ENCODE measurements around the gene MICOS13.
"Not testable (repeated sequence)": the region's sequence is repeated elsewhere in the genome, so short reads cannot be mapped to it uniquely, and the experiment has no call there.

MICOS13 gene

GRCh38 chr19:5700455-5701092, 20.3 kb upstream of the MICOS13 start:
- DNase-seq (ENCODE audit: low read depth, low spot score): no peak

GRCh38 chr19:5698635-5699422, 18.5 kb upstream of the MICOS13 start:
- DNase-seq (ENCODE audit: low read depth, low spot score): no peak

GRCh38 chr19:5697890-5698634, 17.7 kb upstream of the MICOS13 start:
- DNase-seq (ENCODE audit: low read depth, low spot score): no peak

GRCh38 chr19:5697022-5697889, 16.9 kb upstream of the MICOS13 start:
- DNase-seq (ENCODE audit: low read depth, low spot score): no peak

GRCh38 chr19:5696196-5697021, 16.1 kb upstream of the MICOS13 start:
- no peak for DNase-seq (ENCODE audit: low read depth, low spot score)

GRCh38 chr19:5695649-5696195, 15.4 kb upstream of the MICOS13 start:
- DNase-seq (ENCODE audit: low read depth, low spot score): no peak

- no peak for DNase-seq (ENCODE audit: low read depth, low spot score)
Measured at GRCh38 chr19:5694956-5695648, 14.8 kb upstream of the MICOS13 start.

- DNase-seq (ENCODE audit: low read depth, low spot score): no peak
Measured at GRCh38 chr19:5694167-5694955, 14.0 kb upstream of the MICOS13 start.

- no peak for DNase-seq (ENCODE audit: low read depth, low spot score)
Measured at GRCh38 chr19:5693195-5694166, 13.2 kb upstream of the MICOS13 start.

- DNase-seq (ENCODE audit: low read depth, low spot score): no peak
Measured at GRCh38 chr19:5692723-5693194, 12.4 kb upstream of the MICOS13 start.

GRCh38 chr19:5691822-5692722, 11.8 kb upstream of the MICOS13 start:
- no peak for DNase-seq (ENCODE audit: low read depth, low spot score)

GRCh38 chr19:5690955-5691821, 10.9 kb upstream of the MICOS13 start:
- no peak for DNase-seq (ENCODE audit: low read depth, low spot score)

GRCh38 chr19:5690125-5690954, 10.0 kb upstream of the MICOS13 start, which contains the start of gene RPL36:
Gene RPL36 (plus strand): TSS chr19:5690295. CDS start chr19:5690508, 213 bp downstream.
- peak; percentile 65 for DNase-seq (ENCODE audit: low read depth, low spot score)

GRCh38 chr19:5688262-5688881, 8.1 kb upstream of the MICOS13 start:
- DNase-seq (ENCODE audit: low read depth, low spot score): not testable (repeated sequence)

Data from iPS DF 19.7 (cell line).